ENCODE results near the gene EIF1AX.

- TF ChIP-seq POLR2AphosphoS5 (IDR thresholded peaks at IDR 0.05; ENCODE audit: low read depth, low read length) (no peak), POLR2A (IDR thresholded peaks at IDR 0.05; ENCODE audit: low read depth, low read length) (no peak), TAF1 (IDR thresholded peaks at IDR 0.05; ENCODE audit: borderline replicate concordance, low read depth, low read length) (no peak)
These were observed 35.5 kb upstream of the EIF1AX start for GRCh38 chrX:20177093-20177492.
